B cell (primary cell): ENCODE data around the gene AMOTL1.

Experiments
- EZH2 ChIP-seq: IDR thresholded peaks from 2 replicates; pipeline ENCODE4 v1.6.1; 2012; ENCODE audit warnings: borderline replicate concordance, low read depth, mild to moderate bottlenecking, moderate library complexity, low read length; ENCODE audit not compliant: insufficient read depth, poor library complexity, severe bottlenecking
- TF ChIP-seq, protein P1 (sequence below): fragments of 200-600 bp; IDR thresholded peaks from one replicate; pipeline ENCODE4 v1.8.0; 2022; ENCODE audit warnings: antibody characterized with exemption, mild to moderate bottlenecking

GRCh38 chr11:94820480-94820879, 52.3 kb downstream of the AMOTL1 start:
- TF ChIP-seq, protein P1, sequence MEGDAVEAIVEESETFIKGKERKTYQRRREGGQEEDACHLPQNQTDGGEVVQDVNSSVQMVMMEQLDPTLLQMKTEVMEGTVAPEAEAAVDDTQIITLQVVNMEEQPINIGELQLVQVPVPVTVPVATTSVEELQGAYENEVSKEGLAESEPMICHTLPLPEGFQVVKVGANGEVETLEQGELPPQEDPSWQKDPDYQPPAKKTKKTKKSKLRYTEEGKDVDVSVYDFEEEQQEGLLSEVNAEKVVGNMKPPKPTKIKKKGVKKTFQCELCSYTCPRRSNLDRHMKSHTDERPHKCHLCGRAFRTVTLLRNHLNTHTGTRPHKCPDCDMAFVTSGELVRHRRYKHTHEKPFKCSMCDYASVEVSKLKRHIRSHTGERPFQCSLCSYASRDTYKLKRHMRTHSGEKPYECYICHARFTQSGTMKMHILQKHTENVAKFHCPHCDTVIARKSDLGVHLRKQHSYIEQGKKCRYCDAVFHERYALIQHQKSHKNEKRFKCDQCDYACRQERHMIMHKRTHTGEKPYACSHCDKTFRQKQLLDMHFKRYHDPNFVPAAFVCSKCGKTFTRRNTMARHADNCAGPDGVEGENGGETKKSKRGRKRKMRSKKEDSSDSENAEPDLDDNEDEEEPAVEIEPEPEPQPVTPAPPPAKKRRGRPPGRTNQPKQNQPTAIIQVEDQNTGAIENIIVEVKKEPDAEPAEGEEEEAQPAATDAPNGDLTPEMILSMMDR = no peak
- TF ChIP-seq EZH2 = no peak
